Fibroblast of gingiva (primary cell): ENCODE data around the gene P2RX6.
"Not testable (repeated sequence)": the region's sequence is repeated elsewhere in the genome, so short reads cannot be mapped to it uniquely, and the experiment has no call there.

ENCODE experiments used
- DNase-seq: peaks from one replicate; pipeline ENCODE4 v3.0.0-alpha.2; 2011; ENCODE audit warnings: low read depth

Gene P2RX6

GRCh38 chr22:20994128-20994901 is 20.6 kb upstream of the P2RX6 start:
- DNase-seq, result no peak

- no peak for DNase-seq
These were observed 20.1 kb upstream of the P2RX6 start for GRCh38 chr22:20994902-20995241.

DNA sequence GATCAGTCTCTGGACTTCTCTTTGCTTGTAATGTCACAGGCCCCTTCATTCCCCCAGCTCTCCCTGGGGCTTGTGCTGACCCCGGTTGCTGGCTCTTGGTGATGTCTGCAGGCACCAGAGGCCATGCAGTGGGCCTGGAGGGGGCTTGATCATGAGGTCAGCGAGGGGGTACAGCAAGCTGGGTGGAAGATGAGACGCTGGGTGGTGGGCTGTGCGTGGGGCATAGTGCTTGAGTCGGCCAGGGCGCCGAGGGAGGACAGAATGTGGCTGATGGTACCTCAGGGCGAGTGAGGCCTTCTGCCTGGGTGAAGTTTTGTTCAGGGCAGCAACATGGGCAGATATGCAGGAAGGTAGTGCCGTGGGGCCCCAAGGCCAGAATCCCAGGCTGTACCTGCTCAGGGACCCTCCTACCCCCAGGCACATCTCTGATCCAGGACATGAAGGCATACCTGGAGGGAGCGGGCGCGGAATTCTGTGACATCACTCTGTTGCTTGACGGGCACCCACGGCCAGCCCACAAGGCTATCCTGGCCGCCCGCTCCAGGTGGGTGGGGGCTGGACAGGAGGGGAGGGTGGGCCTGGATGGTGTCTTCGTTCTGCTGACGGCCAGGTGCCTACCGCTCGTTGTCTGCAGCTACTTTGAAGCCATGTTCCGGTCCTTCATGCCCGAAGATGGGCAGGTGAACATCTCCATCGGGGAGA is 19.5 kb upstream of the P2RX6 start:
- no peak for DNase-seq

GRCh38 chr22:20996031-20996410 is 18.9 kb upstream of the P2RX6 start:
- DNase-seq, result no peak

DNA sequence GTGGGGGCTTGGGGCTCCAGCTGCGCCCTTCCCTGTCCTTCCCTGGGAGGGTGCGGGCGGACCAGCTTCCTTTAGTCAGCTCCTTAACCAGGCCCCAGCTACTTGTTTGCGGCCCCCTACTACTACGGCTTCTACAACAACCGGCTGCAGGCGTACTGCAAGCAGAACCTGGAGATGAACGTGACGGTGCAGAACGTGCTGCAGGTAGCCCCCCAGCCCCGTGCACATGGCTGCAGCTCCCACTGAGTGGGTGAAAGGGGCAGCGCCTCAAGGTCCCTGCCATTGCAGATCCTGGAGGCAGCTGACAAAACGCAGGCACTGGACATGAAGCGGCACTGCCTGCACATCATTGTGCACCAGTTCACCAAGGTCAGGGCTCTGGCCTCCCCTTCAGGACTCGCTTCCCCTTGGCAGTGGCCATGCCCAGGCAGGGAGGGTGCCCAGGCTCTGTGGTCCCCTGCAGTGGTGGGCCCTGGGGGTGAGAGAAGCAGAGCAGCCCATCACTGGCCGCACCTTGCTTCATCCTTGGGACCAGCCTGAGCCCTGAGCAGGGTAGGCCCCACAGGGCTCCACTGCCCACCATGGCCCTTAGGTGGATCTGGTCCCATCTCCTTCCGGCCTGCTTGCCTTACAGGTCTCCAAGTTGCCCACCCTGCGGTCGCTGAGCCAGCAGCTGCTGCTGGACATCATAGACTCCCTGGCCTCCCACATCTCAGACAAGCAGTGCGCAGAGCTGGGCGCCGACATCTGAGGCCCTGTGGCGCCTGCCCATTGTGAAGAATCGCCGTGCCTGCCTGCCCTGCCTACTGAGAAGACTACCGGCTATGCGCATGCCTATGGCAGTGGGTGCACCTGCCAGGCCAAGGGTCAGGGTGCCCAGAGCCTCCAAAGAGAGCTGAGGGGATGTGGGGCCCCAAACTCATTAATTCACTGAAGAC is 18.1 kb upstream of the P2RX6 start:
- DNase-seq, result no peak

DNA sequence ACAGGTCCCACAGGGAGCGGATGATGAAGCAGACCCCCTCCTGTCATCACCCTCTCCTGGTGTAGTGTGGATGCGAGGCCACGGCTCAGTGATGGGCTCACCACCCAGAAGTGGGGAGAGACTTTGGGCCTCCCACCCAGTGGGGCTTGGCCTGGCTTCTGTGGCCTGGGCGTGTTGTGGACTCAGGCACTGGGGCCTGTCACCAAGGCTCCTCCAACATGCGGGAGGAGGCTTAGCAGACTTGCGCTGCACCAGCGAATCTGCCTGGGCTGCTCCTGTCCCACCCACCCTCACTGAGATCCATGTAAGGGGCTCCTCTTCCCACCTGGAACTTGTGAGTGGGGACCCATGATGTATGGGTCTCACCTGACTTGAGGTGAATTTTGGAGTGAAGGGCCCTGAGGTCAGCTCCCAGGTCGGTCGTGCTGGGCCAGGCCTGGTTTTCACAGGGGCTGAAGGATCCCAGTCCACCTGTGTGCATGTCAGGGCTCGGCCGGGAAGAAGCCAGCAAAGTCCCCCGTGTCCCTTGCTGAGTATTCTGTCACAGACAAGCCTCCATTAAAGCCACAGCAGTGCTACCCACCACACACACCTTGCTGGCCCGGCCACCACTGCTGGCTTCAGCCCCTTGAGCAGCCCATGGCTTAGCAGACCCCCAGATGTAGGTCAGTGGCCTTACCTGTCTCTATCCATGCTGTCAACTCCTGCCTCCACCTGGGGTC is 17.3 kb upstream of the P2RX6 start:
- DNase-seq, result no peak

GRCh38 chr22:20998411-20999336 is 16.3 kb upstream of the P2RX6 start:
- DNase-seq, result no peak

DNA sequence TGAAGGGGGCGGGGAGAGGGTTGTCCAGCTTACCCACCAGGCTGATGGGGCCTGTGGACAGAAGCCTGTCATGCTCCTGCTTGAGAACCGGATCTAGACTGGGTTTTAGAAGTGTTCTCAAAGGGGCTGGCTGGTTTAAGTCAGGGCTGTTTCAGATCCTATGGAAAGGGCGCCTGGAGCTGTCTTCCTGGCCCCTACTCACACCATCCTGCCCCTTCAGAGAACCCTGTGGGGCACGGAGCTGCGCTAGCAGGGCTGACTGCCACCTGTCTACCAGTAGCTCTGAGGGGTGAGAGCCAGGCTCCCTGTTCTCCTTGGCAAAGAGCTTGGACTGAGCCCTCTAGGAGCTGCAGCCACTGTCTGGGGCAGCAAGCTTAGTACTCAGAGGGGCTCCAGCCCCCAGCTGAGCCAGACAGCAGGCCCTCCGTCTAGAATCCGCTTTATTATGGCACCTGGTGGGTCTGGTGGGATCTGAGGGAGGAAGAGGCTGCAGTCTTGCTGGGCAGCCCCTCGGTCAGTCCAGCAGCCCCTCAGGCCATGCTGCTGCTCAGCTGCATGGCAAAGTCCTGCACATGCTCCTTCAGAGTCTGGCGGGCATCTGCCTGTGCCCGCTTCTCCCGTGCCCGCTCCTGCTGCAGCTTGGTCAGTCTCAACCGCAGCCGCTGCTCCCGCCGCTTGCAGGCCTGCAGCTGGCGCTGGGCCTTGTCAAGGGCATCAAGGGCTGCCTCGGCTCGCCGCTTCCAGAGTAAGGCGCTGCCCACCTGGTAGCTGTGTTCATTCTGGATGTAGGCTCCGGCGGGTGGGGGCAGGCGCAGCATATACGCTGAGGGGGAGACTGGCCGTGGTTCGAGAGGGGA is 15.4 kb upstream of the P2RX6 start:
- DNase-seq, result no peak

DNA sequence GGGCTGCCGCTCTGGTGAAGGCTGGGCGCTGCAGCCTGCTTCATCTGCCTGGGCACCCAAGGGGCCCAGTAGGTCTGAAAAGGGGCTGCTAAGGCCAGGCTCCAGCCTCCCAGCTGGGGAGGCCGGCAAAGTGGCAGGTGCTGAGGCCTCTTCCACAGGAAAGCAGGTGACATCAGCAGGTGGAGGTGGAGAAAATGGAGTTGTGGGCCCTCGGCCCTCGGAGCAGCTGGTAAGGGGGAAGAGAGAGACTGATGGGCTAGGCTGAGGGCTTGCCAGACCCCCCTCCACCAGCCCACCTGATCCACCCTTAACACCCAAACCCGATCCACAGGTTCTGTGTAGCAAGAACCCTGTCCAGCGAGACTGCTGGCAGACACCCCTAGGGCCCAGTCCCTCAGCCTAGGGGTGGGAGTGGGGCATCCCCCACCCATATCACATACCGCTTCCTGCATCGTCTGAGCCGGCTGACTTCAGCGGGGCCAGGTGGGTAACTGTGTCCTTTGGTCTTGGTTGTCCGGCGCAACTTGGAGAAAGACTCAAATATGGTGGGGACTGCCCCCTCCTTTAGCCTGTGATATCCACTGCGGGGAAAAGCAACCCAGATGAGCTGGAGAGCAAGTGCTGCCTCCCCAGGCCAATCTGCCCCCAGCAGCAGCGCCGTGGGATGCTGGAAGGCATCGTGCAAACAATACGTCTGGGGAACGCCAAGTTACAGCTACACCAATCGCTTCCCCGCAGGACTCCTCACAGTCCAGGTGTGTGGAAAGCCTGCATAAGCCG is 14.6 kb upstream of the P2RX6 start:
- no peak for DNase-seq

DNA sequence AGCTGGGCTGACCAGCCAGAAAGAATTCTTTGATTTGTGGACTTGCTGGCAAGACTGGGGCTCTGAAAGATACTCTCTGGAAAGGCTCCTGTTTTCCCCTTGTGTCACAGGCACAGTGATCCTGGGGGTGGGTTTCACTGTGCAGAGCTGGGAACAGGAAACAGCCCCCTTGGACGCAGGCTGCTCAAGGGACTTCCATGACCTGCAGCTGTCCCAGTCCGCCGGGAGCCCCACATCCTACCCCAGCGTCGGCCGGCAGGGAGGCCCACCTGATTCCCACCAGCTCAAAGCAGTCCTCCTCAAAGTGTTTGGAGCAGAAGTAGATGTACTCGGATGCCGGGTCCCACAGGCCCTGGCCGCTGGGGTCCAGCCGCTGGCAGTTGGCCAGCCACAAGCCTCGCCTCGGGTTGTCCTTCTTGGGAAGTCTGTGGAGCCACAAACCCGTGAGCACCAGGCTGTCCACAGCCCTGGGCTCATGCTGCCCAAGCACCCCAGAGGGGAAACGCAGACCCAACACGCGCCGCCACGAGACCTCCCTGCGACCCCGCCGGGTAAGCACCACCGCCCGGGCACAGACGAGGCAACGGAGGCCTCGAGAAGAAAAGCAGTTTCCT is 13.9 kb upstream of the P2RX6 start:
- DNase-seq, result no peak

DNA sequence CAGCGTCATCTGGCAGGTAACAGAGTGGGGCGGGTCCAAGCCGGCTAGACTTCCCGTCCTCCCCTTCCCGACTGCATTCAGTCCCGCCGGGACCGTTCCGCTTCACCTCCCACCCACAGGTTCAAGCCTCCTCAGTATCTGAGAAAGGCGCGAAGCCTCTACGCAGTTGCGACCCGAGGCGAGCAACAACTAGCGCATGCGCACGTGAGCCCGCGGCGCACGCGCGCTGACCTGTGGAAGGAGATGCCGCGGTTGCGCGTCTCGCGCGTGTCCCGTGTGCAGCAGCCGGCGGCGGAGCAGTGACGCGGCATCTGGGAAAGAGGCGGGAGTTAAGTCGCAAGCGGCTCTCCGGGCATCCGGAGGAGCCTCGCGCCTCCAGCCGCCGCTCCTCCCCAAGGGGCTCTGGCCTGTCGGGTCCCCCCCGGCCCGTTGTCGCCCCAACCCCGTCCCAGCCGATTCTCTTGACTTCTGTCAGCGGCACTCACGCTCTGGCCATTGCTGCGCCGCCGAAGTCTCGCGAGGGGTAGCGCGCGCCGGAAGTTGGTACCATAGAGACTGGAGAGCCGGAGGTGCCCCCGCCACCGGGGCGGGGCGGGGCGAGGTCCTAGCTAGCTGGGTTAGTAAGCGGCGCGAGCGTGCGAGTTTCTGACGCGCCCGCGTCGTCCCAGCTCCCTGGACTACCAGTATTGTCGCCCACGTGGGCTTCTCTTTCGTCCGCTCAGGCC is 13.2 kb upstream of the P2RX6 start, which contains the start of gene THAP7:
THAP7 (minus strand) TSS at position 518 of the 725 bp plus-strand sequence; CDS start at position 311, 207 bp downstream.
- DNase-seq, result peak; percentile 95

GRCh38 chr22:21003782-21004181 is 11.2 kb upstream of the P2RX6 start:
- no peak for DNase-seq

DNA sequence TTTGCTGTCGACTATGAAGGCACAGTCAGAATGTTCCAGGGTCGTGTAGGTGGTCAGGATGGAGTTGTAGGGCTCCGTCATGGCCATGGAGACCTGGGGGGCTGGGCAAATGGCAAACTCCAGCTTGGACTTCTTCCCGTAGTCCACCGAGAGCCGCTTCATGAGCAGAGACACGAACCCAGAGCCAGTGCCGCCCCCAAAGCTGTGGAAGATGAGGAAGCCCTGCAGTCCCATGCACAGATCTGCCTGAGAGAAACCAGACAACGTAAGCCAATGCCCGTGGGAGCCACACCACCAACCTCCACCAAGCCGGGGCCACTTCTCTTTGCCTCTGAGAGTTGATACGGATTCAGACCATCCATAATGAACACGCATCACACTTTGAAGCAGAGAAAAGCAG is 5.8 kb upstream of the P2RX6 start:
- DNase-seq, result not testable (repeated sequence)

- DNase-seq, result peak; percentile 24
These were observed 5.1 kb upstream of the P2RX6 start for GRCh38 chr22:21009638-21010425.

GRCh38 chr22:21010426-21011113 is 4.4 kb upstream of the P2RX6 start:
- DNase-seq, result no peak
